ENCODE data around the gene PHC2. TPM values are rescaled to one million over a fixed set of nuclear protein-coding genes. Genes with fewer than 3 reads are reported as not detected.

The PHC2 gene
- total and polyA plus RNA-seq, 2 donors from 2014 or later: 118 to 149 TPM

- FAIRE-seq: no peak
- Histone ChIP-seq H3K36me3 (ENCODE audit: control insufficient read depth in 2 of 3, insufficient read depth in 3 of 3, low read length in 3 of 3) (no peaks in the 10 kb centered on the region), H3K9ac (ENCODE audit: low read length in 3 of 3) (no peak overlapping the region), H3K4me3 (ENCODE audit: low read length in 3 of 3) (no peak overlapping the region), H3K4me1 (ENCODE audit: control insufficient read depth in 2 of 3, insufficient read depth in 2 of 3, low read depth in 1 of 3, low read length in 3 of 3) (no peaks in the 10 kb centered on the region), H3K9me3 (ENCODE audit: control insufficient read depth in 2 of 3, insufficient read depth in 1 of 3, low read length in 3 of 3) (no peaks in the 10 kb centered on the region), H3K27me3 (ENCODE audit: control insufficient read depth, insufficient read depth, low read length) (no peaks in the 10 kb centered on the region), H3K27ac (ENCODE audit: low read depth in 2 of 2, low read length in 2 of 2) (no peak overlapping the region)
- no peak for TF ChIP-seq CTCF (IDR thresholded peaks at IDR 0.05; ENCODE audit: borderline replicate concordance, extremely low read depth, insufficient read depth)
- intact Hi-C loops (cut with DNase I): no loop called here
- no peak for DNase-seq
These were observed 31.5 kb downstream of the PHC2 start for GRCh38 chr1:33399375-33399774.

- no peak for TF ChIP-seq CTCF (IDR thresholded peaks at IDR 0.05; ENCODE audit: borderline replicate concordance, extremely low read depth, insufficient read depth)
- DNase-seq: no peak
- H3K27ac ChIP-seq (ENCODE audit: low read depth in 2 of 2, low read length in 2 of 2): no peak overlapping the region
- no peaks in the 10 kb centered on the region for H3K36me3 ChIP-seq (ENCODE audit: control insufficient read depth in 2 of 3, insufficient read depth in 3 of 3, low read length in 3 of 3)
- no peaks in the 10 kb centered on the region for H3K9me3 ChIP-seq (ENCODE audit: control insufficient read depth in 2 of 3, insufficient read depth in 1 of 3, low read length in 3 of 3)
- no peak for FAIRE-seq
- no peak overlapping the region for H3K4me3 ChIP-seq (ENCODE audit: low read length in 3 of 3)
- no peaks in the 10 kb centered on the region for H3K27me3 ChIP-seq (ENCODE audit: control insufficient read depth, insufficient read depth, low read length)
- intact Hi-C loops (cut with DNase I): no loop called here
- peaks cover 0 to 4% (median 0%) of the 10 kb centered on the region in 3 donors for H3K4me1 ChIP-seq (ENCODE audit: control insufficient read depth in 2 of 3, insufficient read depth in 2 of 3, low read depth in 1 of 3, low read length in 3 of 3)
- no peak overlapping the region for H3K9ac ChIP-seq (ENCODE audit: low read length in 3 of 3)
These were observed 32.9 kb downstream of the PHC2 start for GRCh38 chr1:33397994-33398393.

- no peak for TF ChIP-seq CTCF (IDR thresholded peaks at IDR 0.05; ENCODE audit: borderline replicate concordance, extremely low read depth, insufficient read depth)
- Histone ChIP-seq H3K27ac (ENCODE audit: low read depth in 2 of 2, low read length in 2 of 2) (no peak overlapping the region), H3K4me3 (ENCODE audit: low read length in 3 of 3) (no peak overlapping the region), H3K9ac (ENCODE audit: low read length in 3 of 3) (no peak overlapping the region), H3K36me3 (ENCODE audit: control insufficient read depth in 2 of 3, insufficient read depth in 3 of 3, low read length in 3 of 3) (no peaks in the 10 kb centered on the region), H3K4me1 (ENCODE audit: control insufficient read depth in 2 of 3, insufficient read depth in 2 of 3, low read depth in 1 of 3, low read length in 3 of 3) (peaks cover 0 to 4% (median 0%) of the 10 kb centered on the region in 3 donors), H3K9me3 (ENCODE audit: control insufficient read depth in 2 of 3, insufficient read depth in 1 of 3, low read length in 3 of 3) (no peaks in the 10 kb centered on the region), H3K27me3 (ENCODE audit: control insufficient read depth, insufficient read depth, low read length) (no peaks in the 10 kb centered on the region)
- DNase-seq (no peak), FAIRE-seq (no peak)
- intact Hi-C loops (cut with DNase I): no loop called here
These were observed 33.8 kb downstream of the PHC2 start for GRCh38 chr1:33397125-33397506.

All from kidney (tissue), 14 donors.